ENCODE data around the gene FBXO15.

FBXO15 gene

GRCh38 chr18:74153377-74153776 is 5.7 kb upstream of the FBXO15 start:
- peak; percentile 6 for DNase-seq

GRCh38 chr18:74152857-74153256 is 5.2 kb upstream of the FBXO15 start:
- no peak for DNase-seq

GRCh38 chr18:74152270-74152669 is 4.6 kb upstream of the FBXO15 start:
- DNase-seq, result no peak

DNA sequence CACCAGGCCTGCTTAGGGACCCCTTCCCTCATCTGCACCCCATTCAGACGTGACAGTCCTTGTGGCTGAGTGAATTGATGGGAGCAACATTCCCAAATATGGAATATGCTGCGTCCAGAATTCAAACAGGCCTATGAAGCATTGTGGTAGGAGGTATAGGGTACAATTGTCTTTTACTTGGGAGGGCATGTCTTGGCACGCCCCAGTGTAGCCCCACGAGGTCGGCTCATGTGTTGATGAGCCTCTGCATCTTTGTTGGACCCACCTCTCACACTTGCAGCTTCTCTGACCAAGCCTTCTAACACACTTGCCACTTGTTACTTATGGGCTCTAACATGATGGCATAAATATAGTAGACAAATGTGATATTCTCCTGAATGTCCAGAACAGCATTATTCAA is 2.2 kb upstream of the FBXO15 start:
- DNase-seq, result no peak

- DNase-seq, result no peak
These were observed 973 bp upstream of the FBXO15 start for GRCh38 chr18:74148543-74149070.

DNA sequence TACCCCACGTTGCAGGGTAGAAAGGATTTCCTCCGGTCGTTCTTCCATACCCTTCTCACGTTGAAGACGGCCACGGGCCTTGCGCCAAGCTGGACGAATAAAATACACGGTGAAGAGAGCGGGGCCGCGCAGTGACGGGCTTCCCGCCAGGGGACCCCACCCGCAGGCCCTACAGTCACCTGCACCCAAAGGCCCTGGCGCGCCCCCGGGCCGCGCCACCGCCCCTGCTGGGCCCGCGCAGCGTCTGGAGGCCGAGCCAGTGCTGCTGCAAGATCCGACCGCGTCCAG is 199 bp downstream of the FBXO15 start:
- no peak for DNase-seq

DNA sequence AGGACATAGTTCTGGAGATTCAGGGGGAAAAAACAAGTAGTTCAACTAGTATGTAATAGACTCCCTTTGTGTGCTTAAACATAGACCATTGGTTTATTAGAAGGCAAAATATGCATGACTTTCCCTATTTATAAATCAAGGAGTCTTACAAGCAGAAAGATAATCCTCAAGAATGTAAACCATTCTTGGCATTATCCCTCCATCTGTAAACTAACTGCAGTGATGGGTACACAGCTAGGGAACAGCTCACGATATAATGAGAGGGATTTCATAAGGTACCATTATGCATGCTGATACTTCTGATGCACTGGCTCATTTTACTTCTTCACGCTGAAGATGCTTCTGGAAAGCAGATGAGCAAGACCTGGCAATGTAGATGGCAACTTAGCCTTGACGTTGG is 878 bp downstream of the FBXO15 start:
- peak; percentile 65 for DNase-seq

DNA sequence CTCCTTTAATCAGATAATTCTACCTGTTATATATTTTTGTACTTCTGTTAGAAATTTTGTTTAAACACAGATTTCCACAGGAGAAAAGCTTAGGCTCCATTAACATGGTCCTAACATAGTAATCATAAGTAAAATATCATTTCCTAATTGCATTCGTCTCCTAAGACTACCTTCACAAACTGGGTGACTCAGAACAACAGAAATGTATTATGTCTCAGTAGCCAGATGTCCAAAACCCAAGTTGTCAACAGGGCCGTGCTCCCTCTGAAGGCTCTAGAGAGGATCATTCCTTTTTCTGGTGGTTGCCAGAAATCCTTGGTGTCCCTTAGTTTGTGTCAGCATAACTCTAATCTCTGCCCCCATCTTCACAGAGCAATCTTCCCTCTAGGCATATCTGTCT is 5.4 kb downstream of the FBXO15 start:
- peak; percentile 38 for DNase-seq

DNA sequence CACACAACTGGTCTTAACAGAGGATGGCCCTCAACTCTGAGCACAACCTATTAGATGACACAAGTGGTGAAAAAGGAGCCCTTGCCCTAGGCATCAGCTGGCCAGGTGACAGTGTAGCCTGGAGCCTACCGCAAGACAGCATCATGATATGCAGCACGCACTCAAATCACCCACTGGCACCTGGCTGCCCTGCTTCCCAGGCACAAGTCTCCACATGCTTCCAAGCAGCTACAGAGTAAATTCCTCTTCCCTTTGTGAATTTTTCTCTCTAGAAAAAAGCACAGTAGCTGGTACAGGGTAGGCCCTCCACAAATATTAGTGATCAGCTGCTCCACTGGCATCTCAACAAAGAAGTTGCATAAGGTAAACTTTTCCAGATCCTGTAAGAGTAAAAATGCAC is 6.0 kb downstream of the FBXO15 start:
- DNase-seq, result no peak

GRCh38 chr18:74140582-74140981 is 7.1 kb downstream of the FBXO15 start:
- no peak for DNase-seq

DNA sequence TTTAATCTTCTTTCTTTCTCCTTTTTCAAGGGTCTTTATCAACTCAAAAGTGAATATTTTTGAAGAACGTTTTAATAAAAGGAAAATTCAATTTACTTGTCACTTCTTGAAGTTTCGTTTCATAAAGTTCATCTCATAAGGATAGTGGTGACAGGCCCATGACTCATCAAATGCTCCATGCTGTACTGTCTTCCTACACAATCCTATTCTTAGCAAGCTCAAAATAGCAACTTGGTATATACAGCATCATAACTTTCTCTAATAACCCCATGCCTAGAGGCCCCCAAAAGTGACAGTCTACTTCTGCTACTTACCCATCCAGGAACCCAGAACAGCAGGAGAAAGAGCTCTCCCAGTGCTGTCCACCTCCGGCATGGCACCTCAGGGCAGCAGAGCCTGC is 7.7 kb downstream of the FBXO15 start:
- DNase-seq, result peak; percentile 62

DNA sequence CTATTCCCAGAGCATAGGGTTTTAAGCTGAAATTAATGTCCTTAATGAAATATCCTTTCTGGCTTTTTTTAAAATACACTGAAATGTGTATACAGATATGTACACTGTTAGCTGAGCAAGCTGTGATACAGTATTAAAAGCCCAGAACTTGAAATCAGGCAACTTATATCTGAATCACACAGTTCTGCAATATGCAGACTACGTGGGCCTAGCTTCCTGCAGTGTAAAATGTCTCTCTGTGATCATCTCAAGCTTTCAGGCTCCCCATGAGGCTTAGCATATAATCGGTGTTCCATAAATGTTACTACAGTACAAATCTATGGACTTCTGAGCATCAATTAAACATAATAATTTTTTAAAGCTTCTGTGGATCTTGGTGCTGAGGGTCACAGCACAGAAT is 8.2 kb downstream of the FBXO15 start:
- no peak for DNase-seq

GRCh38 chr18:74137920-74138538 is 9.6 kb downstream of the FBXO15 start:
- DNase-seq, result no peak

DNA sequence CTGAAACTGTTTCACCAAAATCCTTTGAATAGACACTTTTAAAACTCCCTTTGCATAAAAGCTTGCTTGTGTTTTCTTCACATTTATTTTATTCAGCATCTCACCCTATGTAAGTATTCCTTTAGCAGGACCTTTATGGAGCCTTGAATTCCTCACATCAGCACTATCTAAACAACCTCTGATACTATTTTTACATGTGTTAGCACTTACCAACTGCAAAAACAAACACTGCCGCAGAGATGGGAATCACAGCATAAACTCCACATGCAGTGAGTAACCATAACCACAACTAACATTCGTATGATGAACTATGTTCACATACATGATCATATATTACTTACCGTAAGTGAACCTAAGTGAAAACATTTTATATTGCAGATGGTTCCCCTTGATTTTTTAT is 15.4 kb downstream of the FBXO15 start:
- DNase-seq, result no peak

DNA sequence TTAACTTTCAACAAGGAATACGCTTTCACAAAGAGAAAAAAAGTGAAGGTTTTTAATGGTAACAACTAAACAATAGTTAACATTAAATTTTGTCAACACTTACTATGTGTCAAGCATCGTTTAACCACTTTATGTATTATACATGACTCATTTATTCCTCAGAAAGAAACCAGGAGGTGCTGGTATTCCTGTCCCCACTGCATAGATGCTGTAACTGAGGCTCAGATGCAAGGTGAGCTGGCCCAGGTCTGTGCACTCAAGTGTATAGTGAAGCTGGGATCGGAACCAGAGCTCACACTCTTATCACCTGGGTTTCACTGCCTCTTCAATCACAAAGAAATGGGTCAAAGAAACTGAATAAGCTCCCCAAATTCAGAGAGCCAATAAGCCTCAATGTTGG is 16.5 kb downstream of the FBXO15 start:
- DNase-seq, result no peak

- DNase-seq, result no peak
These were observed 19.5 kb downstream of the FBXO15 start for GRCh38 chr18:74128159-74128558.

- no peak for DNase-seq
These were observed 20.7 kb downstream of the FBXO15 start for GRCh38 chr18:74126684-74127655.

DNA sequence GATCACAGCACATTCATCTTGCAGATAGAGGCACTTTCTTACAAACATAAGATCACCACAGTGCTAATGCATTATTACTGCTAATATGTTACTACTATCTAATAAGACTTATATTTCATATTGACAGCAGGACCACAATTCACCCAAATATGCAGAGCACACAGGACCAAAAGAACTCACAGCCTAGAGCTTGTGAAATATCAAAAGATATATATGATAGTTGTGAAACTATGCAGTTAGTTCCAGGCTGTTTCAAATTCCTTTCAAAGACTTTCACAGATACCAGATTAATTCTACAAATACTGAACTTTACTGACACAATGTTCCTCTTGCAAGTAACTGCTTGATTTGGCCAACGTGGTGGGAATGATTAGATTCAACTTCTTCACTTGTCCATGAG is 23.0 kb downstream of the FBXO15 start:
- DNase-seq, result no peak

- DNase-seq, result no peak
These were observed 24.4 kb downstream of the FBXO15 start for GRCh38 chr18:74123200-74123599.

- peak; percentile 51 for DNase-seq
These were observed 30.7 kb downstream of the FBXO15 start for GRCh38 chr18:74116633-74117554.

DNA sequence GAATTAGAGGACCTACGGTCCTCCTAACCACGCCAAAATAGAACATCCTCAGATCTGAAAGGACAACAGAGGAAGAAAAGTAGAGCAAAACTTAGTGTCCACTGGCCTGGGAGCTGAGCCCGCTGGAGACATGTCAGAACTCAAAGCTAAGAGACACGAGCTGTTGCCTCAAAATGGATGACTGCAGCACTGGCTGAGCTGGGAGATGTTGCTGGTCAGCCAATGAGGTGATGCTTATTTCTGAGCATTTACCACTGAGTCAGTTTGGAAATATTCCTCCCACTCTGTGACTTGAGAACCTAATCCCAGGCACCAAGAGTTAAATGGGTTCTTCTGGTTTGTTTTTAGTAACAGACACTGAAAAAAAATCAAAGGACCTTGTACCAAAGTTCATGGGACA is 32.6 kb downstream of the FBXO15 start:
- peak; percentile 38 for DNase-seq

DNA sequence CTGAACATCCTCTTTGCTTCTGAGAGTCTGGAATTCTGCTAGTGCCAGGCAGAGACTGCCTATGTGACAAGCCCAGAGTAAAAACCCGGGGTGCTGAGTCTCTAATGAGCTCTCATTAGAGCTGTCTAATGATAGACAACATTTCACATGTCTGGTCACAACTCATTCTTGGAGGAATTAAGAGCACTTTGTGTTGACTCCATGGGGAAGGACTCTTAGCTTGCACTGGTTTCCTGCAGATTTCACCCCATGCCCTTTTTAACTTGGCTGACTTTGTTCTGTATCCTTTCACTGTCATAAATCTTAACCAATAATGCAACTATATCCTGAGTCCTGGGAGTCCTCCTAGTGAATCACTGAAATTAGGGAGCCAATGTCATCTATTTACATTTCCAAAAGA is 33.5 kb downstream of the FBXO15 start:
- DNase-seq, result peak; percentile 5

DNA sequence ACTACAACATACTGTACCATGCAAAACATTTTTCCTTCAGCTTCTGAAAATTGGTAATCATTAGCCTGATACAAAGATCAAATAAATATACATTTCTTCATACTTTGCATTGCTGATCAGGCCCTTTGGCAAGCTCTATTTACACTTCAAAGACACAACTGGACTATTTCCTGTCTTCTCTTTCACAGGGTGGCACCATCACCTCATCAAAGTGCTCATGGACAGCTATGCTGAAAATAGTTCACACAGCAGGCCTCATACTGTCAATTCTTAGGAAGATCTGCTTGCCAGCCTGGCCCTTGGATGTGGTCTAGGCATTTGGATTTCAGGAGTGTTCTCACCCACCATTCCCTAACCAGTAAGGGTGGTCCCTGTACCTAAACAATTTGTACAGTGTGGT is 33.9 kb downstream of the FBXO15 start:
- no peak for DNase-seq

Data from fibroblast of upper back skin (primary cell).